Measurements from ENCODE around the gene SMIM41. TPM values are rescaled to one million over a fixed set of nuclear protein-coding genes. Genes with fewer than 3 reads are reported as not detected.

The SMIM41 gene
- polyA plus RNA-seq, 1 donor from 2014 or later, result not detected

DNA sequence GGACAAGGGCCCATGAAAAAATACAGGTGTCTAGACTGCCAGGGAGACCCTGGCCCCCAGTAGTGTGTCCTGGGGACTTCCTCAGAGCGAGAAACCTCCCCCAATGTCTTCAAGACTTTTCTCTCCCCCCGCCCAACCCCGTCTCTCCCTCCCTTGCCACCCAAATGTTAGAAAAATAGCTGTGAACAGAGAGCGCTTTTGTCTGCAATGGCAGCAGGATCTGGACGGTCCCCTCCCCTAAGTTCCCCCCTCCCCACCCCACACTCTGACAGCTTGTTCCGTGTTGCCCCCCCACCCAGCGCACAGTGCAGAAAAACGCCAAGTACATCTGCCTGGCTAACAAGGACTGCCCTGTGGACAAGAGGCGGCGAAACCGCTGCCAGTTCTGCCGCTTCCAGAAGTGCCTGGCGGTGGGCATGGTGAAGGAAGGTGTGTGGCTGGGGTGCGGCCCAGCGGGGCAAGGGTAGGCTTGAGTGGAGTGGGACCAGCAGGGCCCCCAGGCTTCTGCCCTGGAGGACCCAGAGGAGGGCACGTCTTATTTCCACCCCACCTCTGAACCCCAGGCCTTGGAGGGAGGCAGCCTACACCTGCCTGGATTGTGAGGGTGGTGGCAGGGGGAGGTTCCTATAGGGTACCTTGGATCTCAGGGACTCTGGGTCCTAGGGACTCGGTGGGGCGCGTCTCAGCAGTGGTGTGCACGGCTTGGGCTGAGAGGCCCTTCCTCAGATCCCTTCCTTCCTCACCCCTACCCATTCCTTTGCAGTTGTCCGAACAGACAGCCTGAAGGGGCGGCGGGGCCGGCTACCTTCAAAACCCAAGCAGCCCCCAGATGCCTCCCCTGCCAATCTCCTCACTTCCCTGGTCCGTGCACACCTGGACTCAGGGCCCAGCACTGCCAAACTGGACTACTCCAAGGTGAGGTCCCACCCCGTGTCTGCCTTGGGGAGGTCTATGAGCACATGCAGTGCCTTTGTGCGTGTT is 23.5 kb upstream of the SMIM41 start:
- Histone ChIP-seq H4K20me1 (ENCODE audit: insufficient read depth) (no peaks in the 10 kb centered on the region), H3K4me2 (ENCODE audit: low read length) (no peak overlapping the region), H3K27me3 (ENCODE audit: insufficient read depth, low read depth, low read length) (no peaks in the 10 kb centered on the region), H3K9ac (ENCODE audit: low read length) (no peak overlapping the region), H3K4me3 (ENCODE audit: low read length) (no peak overlapping the region), H3K9me2 (ENCODE audit: insufficient read depth, low read length) (no peaks in the 10 kb centered on the region), H3F3A (ENCODE audit: insufficient read depth, low read length, poor library complexity, severe bottlenecking) (no peaks in the 10 kb centered on the region), H3K79me2 (replicated peaks; ENCODE audit: insufficient read depth, low read length) (no peaks in the 10 kb centered on the region), H3K27ac (ENCODE audit: low read length) (no peak overlapping the region), H3K9me3 (ENCODE audit: low read length) (no peaks in the 10 kb centered on the region), H2AFZ (ENCODE audit: low read depth, low read length) (no peak overlapping the region), H3K36me3 (ENCODE audit: insufficient read depth, low read length) (no peaks in the 10 kb centered on the region)
- no peak for TF ChIP-seq MXI1 (conservative IDR thresholded peaks at IDR 0.05; ENCODE audit: poor library complexity, severe bottlenecking)
- no peak for TF ChIP-seq RAD21 (conservative IDR thresholded peaks at IDR 0.05)

- no peak overlapping the region for H2AFZ ChIP-seq (ENCODE audit: low read depth, low read length)
- H4K20me1 ChIP-seq (ENCODE audit: insufficient read depth), result no peaks in the 10 kb centered on the region
- no peaks in the 10 kb centered on the region for H3K79me2 ChIP-seq (replicated peaks; ENCODE audit: insufficient read depth, low read length)
- no peak overlapping the region for H3K4me3 ChIP-seq (ENCODE audit: low read length)
- H3K4me2 ChIP-seq (ENCODE audit: low read length), result no peak overlapping the region
- H3K27me3 ChIP-seq (ENCODE audit: insufficient read depth, low read depth, low read length), result no peaks in the 10 kb centered on the region
- H3K9me3 ChIP-seq (ENCODE audit: low read length), result no peaks in the 10 kb centered on the region
- H3F3A ChIP-seq (ENCODE audit: insufficient read depth, low read length, poor library complexity, severe bottlenecking), result no peaks in the 10 kb centered on the region
- no peak overlapping the region for H3K27ac ChIP-seq (ENCODE audit: low read length)
- no peak for TF ChIP-seq CTCF (IDR thresholded peaks at IDR 0.05; ENCODE audit: poor library complexity, severe bottlenecking)
- no peak for TF ChIP-seq SMC3 (conservative IDR thresholded peaks at IDR 0.05; ENCODE audit: poor library complexity)
- no peak for TF ChIP-seq EP300 (conservative IDR thresholded peaks at IDR 0.05; ENCODE audit: poor library complexity, severe bottlenecking)
- no peak for TF ChIP-seq EZH2 (IDR thresholded peaks at IDR 0.05; ENCODE audit: borderline replicate concordance, insufficient read depth, low read length, poor library complexity, severe bottlenecking)
- TF ChIP-seq, protein P1, sequence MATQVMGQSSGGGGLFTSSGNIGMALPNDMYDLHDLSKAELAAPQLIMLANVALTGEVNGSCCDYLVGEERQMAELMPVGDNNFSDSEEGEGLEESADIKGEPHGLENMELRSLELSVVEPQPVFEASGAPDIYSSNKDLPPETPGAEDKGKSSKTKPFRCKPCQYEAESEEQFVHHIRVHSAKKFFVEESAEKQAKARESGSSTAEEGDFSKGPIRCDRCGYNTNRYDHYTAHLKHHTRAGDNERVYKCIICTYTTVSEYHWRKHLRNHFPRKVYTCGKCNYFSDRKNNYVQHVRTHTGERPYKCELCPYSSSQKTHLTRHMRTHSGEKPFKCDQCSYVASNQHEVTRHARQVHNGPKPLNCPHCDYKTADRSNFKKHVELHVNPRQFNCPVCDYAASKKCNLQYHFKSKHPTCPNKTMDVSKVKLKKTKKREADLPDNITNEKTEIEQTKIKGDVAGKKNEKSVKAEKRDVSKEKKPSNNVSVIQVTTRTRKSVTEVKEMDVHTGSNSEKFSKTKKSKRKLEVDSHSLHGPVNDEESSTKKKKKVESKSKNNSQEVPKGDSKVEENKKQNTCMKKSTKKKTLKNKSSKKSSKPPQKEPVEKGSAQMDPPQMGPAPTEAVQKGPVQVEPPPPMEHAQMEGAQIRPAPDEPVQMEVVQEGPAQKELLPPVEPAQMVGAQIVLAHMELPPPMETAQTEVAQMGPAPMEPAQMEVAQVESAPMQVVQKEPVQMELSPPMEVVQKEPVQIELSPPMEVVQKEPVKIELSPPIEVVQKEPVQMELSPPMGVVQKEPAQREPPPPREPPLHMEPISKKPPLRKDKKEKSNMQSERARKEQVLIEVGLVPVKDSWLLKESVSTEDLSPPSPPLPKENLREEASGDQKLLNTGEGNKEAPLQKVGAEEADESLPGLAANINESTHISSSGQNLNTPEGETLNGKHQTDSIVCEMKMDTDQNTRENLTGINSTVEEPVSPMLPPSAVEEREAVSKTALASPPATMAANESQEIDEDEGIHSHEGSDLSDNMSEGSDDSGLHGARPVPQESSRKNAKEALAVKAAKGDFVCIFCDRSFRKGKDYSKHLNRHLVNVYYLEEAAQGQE (IDR thresholded peaks at IDR 0.05; ENCODE audit: borderline replicate concordance), result no peak
- TF ChIP-seq POLR2AphosphoS5 (IDR thresholded peaks at IDR 0.05), result no peak
- H3K36me3 ChIP-seq (ENCODE audit: insufficient read depth, low read length), result no peaks in the 10 kb centered on the region
- no peak overlapping the region for H3K9ac ChIP-seq (ENCODE audit: low read length)
- no peaks in the 10 kb centered on the region for H3K9me2 ChIP-seq (ENCODE audit: insufficient read depth, low read length)
Measured at GRCh38 chr12:52056801-52057637, 22.5 kb upstream of the SMIM41 start.
